B cell (primary cell): ENCODE measurements around the gene BAK1. TPM values are rescaled to one million over a fixed set of nuclear protein-coding genes. Genes with fewer than 3 reads are reported as not detected.

Experiments
- ATAC-seq: fragments of 200-7000 bp; cut with Tn5 transposase; one replicate; pipeline ENCODE4 v1.10.0; 2021; ENCODE audit warnings: low read depth, mild to moderate bottlenecking, moderate number of reproducible peaks, moderate library complexity
- CTCF ChIA-PET: fragments of 350-600 bp; sonication (Branson Sonifier 250); formaldehyde crosslinking; loops from one replicate; lab custom pipeline; 2021; ENCODE audit warnings: antibody characterized with exemption, inconsistent platforms; lab: Charles Lee
- POLR2A ChIA-PET: fragments of 350-600 bp; sonication (Branson Sonifier 250); formaldehyde crosslinking; loops from one replicate; lab custom pipeline; 2021; ENCODE audit warnings: antibody characterized with exemption; lab: Charles Lee
- DNase-seq: peaks from one replicate; pipeline ENCODE4 v3.0.0; 2013
- H2AFZ ChIP-seq: 2 replicates; pipeline ENCODE4 v1.6.1; 2012; ENCODE audit warnings: mild to moderate bottlenecking, low read depth, low read length; ENCODE audit not compliant: insufficient read depth, poor library complexity, severe bottlenecking
- H3K27ac ChIP-seq, 2 donors: 1 replicate in 1 of 2; 2 replicates in 1 of 2; pipeline ENCODE4 v1.5.1; 2012 to 2013; ENCODE audit warnings: low read length in 2 of 2, mild to moderate bottlenecking in 2 of 2, moderate library complexity in 1 of 2
- H3K27me3 ChIP-seq, 4 experiments: fragments of 200-600 bp in 1 of 4; sonication (generic) in 1 of 4; replicated peaks in 1 of 4; 1 replicate in 2 of 4; 2 replicates in 2 of 4; pipeline versions ENCODE4 v1.6.1 to v1.7.0; 2013 to 2016; ENCODE audit warnings: low read length in 3 of 4, mild to moderate bottlenecking in 2 of 4, mixed read lengths in 1 of 4, moderate library complexity in 1 of 4; ENCODE audit not compliant: insufficient read depth in 4 of 4, control insufficient read depth in 3 of 4; ENCODE audit errors: control extremely low read depth in 1 of 4
- H3K36me3 ChIP-seq, 2 experiments: replicated peaks in 1 of 2; 1 replicate in 1 of 2; 2 replicates in 1 of 2; pipeline versions ENCODE4 v1.6.1 to v1.7.1; 2013; ENCODE audit warnings: low read length in 1 of 2; ENCODE audit not compliant: insufficient read depth in 2 of 2, control insufficient read depth in 1 of 2; ENCODE audit errors: control extremely low read depth in 1 of 2, extremely low read depth in 1 of 2
- H3K4me1 ChIP-seq, 2 donors: fragments of 200-600 bp in 1 of 2; sonication (generic) in 1 of 2; 1 replicate in 1 of 2; 2 replicates in 1 of 2; pipeline versions ENCODE4 v1.5.1 to v1.6.1; 2013 to 2017; ENCODE audit warnings: low read length in 2 of 2; ENCODE audit not compliant: control insufficient read depth in 2 of 2, insufficient read depth in 2 of 2
- H3K4me2 ChIP-seq: replicated peaks from 2 replicates; pipeline ENCODE3; 2012; ENCODE audit warnings: mild to moderate bottlenecking, low read depth, low read length; ENCODE audit not compliant: poor library complexity, severe bottlenecking
- H3K4me3 ChIP-seq, 5 experiments: fragments of 200-600 bp in 1 of 5; sonication (generic) in 1 of 5; 1 replicate in 3 of 5; 2 replicates in 2 of 5; pipeline versions ENCODE4 v1.5.1 to v1.7.0; 2011 to 2016; ENCODE audit warnings: low read length in 4 of 5, mild to moderate bottlenecking in 4 of 5, low read depth in 2 of 5, control low read depth in 1 of 5, moderate library complexity in 1 of 5; ENCODE audit not compliant: insufficient read depth in 1 of 5; ENCODE audit errors: control extremely low read depth in 1 of 5, extremely low read depth in 1 of 5
- H3K79me2 ChIP-seq: fragments of 200-600 bp; sonication (generic); one replicate; pipeline ENCODE4 v1.6.0; 2016; ENCODE audit warnings: low read length; ENCODE audit not compliant: control insufficient read depth, insufficient read depth
- H3K9ac ChIP-seq: fragments of 200-600 bp; sonication (generic); 2 replicates; pipeline ENCODE4 v1.6.1; 2017; ENCODE audit warnings: mild to moderate bottlenecking, low read length, moderate library complexity
- H3K9me3 ChIP-seq, 3 donors: one replicate each; pipeline versions ENCODE4 v1.6.1 to v1.7.1; 2013; ENCODE audit warnings: low read length in 2 of 3; ENCODE audit not compliant: control insufficient read depth in 2 of 3, insufficient read depth in 1 of 3; ENCODE audit errors: control extremely low read depth in 1 of 3
- H4K20me1 ChIP-seq: 2 replicates; pipeline ENCODE4 v1.6.0; 2012; ENCODE audit warnings: mild to moderate bottlenecking, low read length; ENCODE audit not compliant: insufficient read depth, control insufficient read depth, poor library complexity, severe bottlenecking
- H3K27ac Mint-ChIP-seq: one replicate; pipeline ENCODE4 v1.8.0; 2021; ENCODE audit warnings: mixed read lengths
- H3K27me3 Mint-ChIP-seq: one replicate; pipeline ENCODE4 v1.8.0; 2021; ENCODE audit warnings: mixed read lengths
- H3K4me1 Mint-ChIP-seq: one replicate; pipeline ENCODE4 v1.8.0; 2021; ENCODE audit warnings: mixed read lengths
- H3K4me3 Mint-ChIP-seq: one replicate; pipeline ENCODE4 v1.8.0; 2021; ENCODE audit warnings: mixed read lengths
- H3K9me3 Mint-ChIP-seq: one replicate; pipeline ENCODE4 v1.8.0; 2022; ENCODE audit warnings: mixed read lengths; ENCODE audit not compliant: insufficient read depth
- CTCF ChIP-seq: fragments of 200-600 bp; IDR thresholded peaks from one replicate; pipeline ENCODE4 v1.8.0; 2022; ENCODE audit warnings: antibody characterized with exemption, mild to moderate bottlenecking
- EZH2 ChIP-seq: IDR thresholded peaks from 2 replicates; pipeline ENCODE4 v1.6.1; 2012; ENCODE audit warnings: borderline replicate concordance, low read depth, mild to moderate bottlenecking, moderate library complexity, low read length; ENCODE audit not compliant: insufficient read depth, poor library complexity, severe bottlenecking
- WGBS: methylation state at CpG from one replicate; pipeline ENCODE4 v1.1.5; 2013; ENCODE audit warnings: missing lambda C conversion rate; ENCODE audit not compliant: insufficient coverage; 5-methylcytosine and 5-hydroxymethylcytosine counted together
- intact Hi-C: fragments of 100-400 bp; cut with micrococcal nuclease; formaldehyde crosslinking; loops from one replicate; pipeline ENCODE4 v1.10.0; 2022
- polyA plus RNA-seq: library from polyadenylated mRNA; depleted of rRNA; stranded (reverse); fragments of >200 nt; gene quantifications from 2 replicates; pipeline ENCODE4 v1.2.3, GENCODE V29; 2012
- total RNA-seq, 2 donors: library from RNA; stranded (reverse); fragments of 120-200 nt in 1 of 2; gene quantifications; 1 replicate in 1 of 2; 2 replicates in 1 of 2; pipeline versions ENCODE4 v1.2.3 to v1.2.4, GENCODE V29; 2013 to 2022

BAK1 gene
- total and polyA plus RNA-seq, 2 donors (not counting 1 experiment from before 2014, with no cell fraction given) = 23.3 to 34.3 TPM

- Histone ChIP-seq H3K27ac (peak overlapping the region in 1 of 2 donors; percentile 12), H4K20me1 (peaks cover 32% of the 10 kb centered on the region), H2AFZ (no peak overlapping the region), H3K9me3 (no peaks in the 10 kb centered on the region), H3K4me3 (no peak overlapping the region), H3K79me2 (peaks cover 42% of the 10 kb centered on the region), H3K27me3 (no peaks in the 10 kb centered on the region), H3K9ac (no peak overlapping the region), H3K4me2 (no peak overlapping the region), H3K36me3 (peaks cover 0 to 2% of the 10 kb centered on the region in 2 experiments), H3K4me1 (peaks cover 26 to 42% of the 10 kb centered on the region in 2 donors)
- Mint-ChIP-seq H3K27ac (no peak overlapping the region), H3K9me3 (no peaks in the 10 kb centered on the region), H3K4me3 (no peak overlapping the region), H3K4me1 (peaks cover 59% of the 10 kb centered on the region), H3K27me3 (no peaks in the 10 kb centered on the region)
- TF ChIP-seq CTCF (no peak), EZH2 (no peak)
- POLR2A ChIA-PET = no interaction called here
- no peak for DNase-seq
- no peak for ATAC-seq
- intact Hi-C loops = loop anchor here (5.0 kb wide), 2 partner anchors 198 to 233 kb away; partner anchors contain the start of gene KIFC1
- 100% methylated on average over 4 of the region's 4 CpGs for WGBS
- CTCF ChIA-PET = interaction anchor here (0.7 kb wide), 1 partner anchor 37 kb away, joined by 3 read pairs; no protein-coding TSS in a partner anchor
Observed at GRCh38 chr6:33624856-33625255, 44.8 kb upstream of the BAK1 start.

DNA sequence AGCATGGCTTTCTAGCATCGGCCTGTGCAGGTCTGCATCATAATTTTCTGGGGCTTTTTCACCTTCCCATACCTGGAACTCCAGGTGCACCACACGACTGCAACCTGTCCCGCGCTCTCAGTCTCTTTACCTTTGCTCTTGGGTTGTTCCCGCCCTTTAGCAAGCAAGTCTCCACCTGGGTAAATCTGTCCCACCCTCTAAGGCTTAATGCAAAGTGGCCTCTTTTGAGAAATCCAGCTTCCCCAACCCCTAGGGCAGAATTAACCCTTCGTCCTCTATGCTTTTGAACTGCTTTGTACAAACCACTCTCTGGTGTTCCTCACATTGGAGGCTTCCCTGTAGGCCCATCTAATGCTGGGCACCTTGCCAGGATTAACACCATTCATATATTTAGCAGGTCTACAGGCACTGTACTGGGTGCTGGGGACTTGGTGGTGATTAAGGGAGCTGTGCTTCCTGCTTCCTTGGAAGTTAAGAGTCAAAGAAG lies 43.9 kb upstream of the BAK1 start:
- Histone ChIP-seq H3K4me1 (peaks cover 28 to 46% of the 10 kb centered on the region in 2 donors), H3K27me3 (no peaks in the 10 kb centered on the region), H3K36me3 (peaks cover 0 to 2% of the 10 kb centered on the region in 2 experiments), H3K27ac (no peak overlapping the region), H3K79me2 (peaks cover 42% of the 10 kb centered on the region), H3K4me3 (no peak overlapping the region), H3K9me3 (no peaks in the 10 kb centered on the region), H3K4me2 (peak overlapping the region; percentile 23), H4K20me1 (peaks cover 32% of the 10 kb centered on the region), H3K9ac (no peak overlapping the region), H2AFZ (no peak overlapping the region)
- Mint-ChIP-seq H3K4me1 (peaks cover 65% of the 10 kb centered on the region), H3K9me3 (no peaks in the 10 kb centered on the region), H3K4me3 (peak overlapping the region; percentile 92), H3K27ac (peak overlapping the region; percentile 53), H3K27me3 (no peaks in the 10 kb centered on the region)
- intact Hi-C loops = loop anchor here (5.0 kb wide), 2 partner anchors 197 to 232 kb away; partner anchors contain the start of gene KIFC1
- ChIA-PET CTCF (interaction anchor here (0.7 kb wide), 1 partner anchor 37 kb away, joined by 3 read pairs; no protein-coding TSS in a partner anchor), POLR2A (interaction anchor here (0.6 to 0.7 kb wide), 2 partner anchors 324 to 344 kb away, joined by 3 to 9 read pairs; no protein-coding TSS in a partner anchor)
- ATAC-seq = no peak
- TF ChIP-seq CTCF = no peak
- no peak for TF ChIP-seq EZH2
- WGBS = 95% methylated on average over 6 of the region's 6 CpGs
- DNase-seq = no peak
